Measurements from ENCODE around the gene ACRV1. TPM values are rescaled to one million over a fixed set of nuclear protein-coding genes. Genes with fewer than 3 reads are reported as not detected.

The ACRV1 gene
- polyA plus RNA-seq, 2 of the 4 experiments (the other 2 are of a cell fraction): 0.13 to 0.19 TPM

GRCh38 chr11:125679397-125679796 lies 1.2 kb downstream of the ACRV1 start:
- 98% methylated on average over 4 of the region's 4 CpGs for WGBS (ENCODE audit: missing lambda C conversion rate)
- H3K9me3 ChIP-seq: no peaks in the 10 kb centered on the region
- FAIRE-seq: no peak
- no peak overlapping the region for H3K4me3 ChIP-seq
- H3K4me2 ChIP-seq: no peak overlapping the region
- no peaks in the 10 kb centered on the region for H3K4me1 ChIP-seq
- ATAC-seq: no peak
- CTCF ChIA-PET: interaction anchor here (0.6 to 1.2 kb wide), 4 partner anchors 16 to 30 kb away, joined by 3 to 5 read pairs (median 3); no protein-coding TSS in a partner anchor
- H3K27ac ChIP-seq: no peak overlapping the region
- no peak for DNase-seq (ENCODE audit: low read depth in 1 of 2, low spot score in 1 of 2)
- POLR2A ChIA-PET: no interaction called here
- TF ChIP-seq JUNB (IDR thresholded peaks at IDR 0.05) (no peak), RAD21 (conservative IDR thresholded peaks at IDR 0.05 in 1 of 2, IDR thresholded peaks at IDR 0.05 in 1 of 2) (peak in 1 of 2 experiments; percentile 7; a peak in 1 of 5 replicates), CTCF (IDR thresholded peaks at IDR 0.05) (peak; percentile 20; the same call in 1 of the 3 replicates), CBX2 (IDR thresholded peaks at IDR 0.05; ENCODE audit: borderline replicate concordance, low read depth) (no peak), ZSCAN20 (CRISPR knock-in tag; IDR thresholded peaks at IDR 0.05) (no peak)

GRCh38 chr11:125675196-125675595 lies 5.5 kb downstream of the ACRV1 start:
- CTCF ChIA-PET: no interaction called here
- Histone ChIP-seq H3K4me3 (no peak overlapping the region), H3K4me2 (no peak overlapping the region), H3K27ac (no peak overlapping the region), H3K4me1 (no peaks in the 10 kb centered on the region), H3K9me3 (no peaks in the 10 kb centered on the region)
- ATAC-seq: no peak
- POLR2A ChIA-PET: no interaction called here
- DNase-seq (ENCODE audit: low read depth in 1 of 2, low spot score in 1 of 2): no peak
- 83% methylated on average over 2 of the region's 2 CpGs for WGBS (ENCODE audit: missing lambda C conversion rate)
- no peak for FAIRE-seq
- TF ChIP-seq BCL3 (IDR thresholded peaks at IDR 0.05) (no peak), MYC (IDR thresholded peaks at IDR 0.05; ENCODE audit: borderline replicate concordance, low read length) (no peak), BHLHE40 (IDR thresholded peaks at IDR 0.05; ENCODE audit: low read depth, low read length) (no peak), NFE2L2 (conservative IDR thresholded peaks at IDR 0.05; ENCODE audit: low read length) (no peak)

- no peak overlapping the region for H3K27ac ChIP-seq
- 77% methylated on average over 2 of the region's 2 CpGs for WGBS (ENCODE audit: missing lambda C conversion rate)
- no peaks in the 10 kb centered on the region for H3K4me1 ChIP-seq
- H3K4me2 ChIP-seq: no peak overlapping the region
- TF ChIP-seq EHF (CRISPR knock-in tag; IDR thresholded peaks at IDR 0.05): no peak
- no peak for TF ChIP-seq NPAS2 (CRISPR knock-in tag; IDR thresholded peaks at IDR 0.05; ENCODE audit: borderline replicate concordance)
- no peak for TF ChIP-seq NFE2L2 (conservative IDR thresholded peaks at IDR 0.05; ENCODE audit: low read length)
- no peak for TF ChIP-seq USF2 (IDR thresholded peaks at IDR 0.05)
- no peak for TF ChIP-seq ATOH8 (CRISPR knock-in tag; IDR thresholded peaks at IDR 0.05; ENCODE audit: low read depth)
- no peak for TF ChIP-seq MAFK (IDR thresholded peaks at IDR 0.05; ENCODE audit: partially characterized antibody)
- TF ChIP-seq CBX8 (IDR thresholded peaks at IDR 0.05): no peak
- no peak for TF ChIP-seq PBX3 (IDR thresholded peaks at IDR 0.05)
- TF ChIP-seq HDAC2 (IDR thresholded peaks at IDR 0.05): no peak
- H3K9me3 ChIP-seq: no peaks in the 10 kb centered on the region
- ChIA-PET CTCF (no interaction called here), POLR2A (no interaction called here)
- ATAC-seq: no peak
- H3K4me3 ChIP-seq: no peak overlapping the region
- no peak for FAIRE-seq
- DNase-seq (ENCODE audit: low read depth in 1 of 2, low spot score in 1 of 2): no peak
These were observed 6.4 kb downstream of the ACRV1 start for GRCh38 chr11:125674210-125674609.

All from A549 (cell line).